Measurements from ENCODE around the gene CWC25. TPM values are rescaled to one million over a fixed set of nuclear protein-coding genes. Genes with fewer than 3 reads are reported as not detected.

The CWC25 gene
- total and polyA plus RNA-seq, 9 of the 15 experiments (the other 6 are each of a cell fraction or from before 2014, with no cell fraction given), result 16.5 to 27.4 (median 23.0) TPM

- DNase-seq (ENCODE audit: extremely low read depth in 1 of 4, low spot score in 3 of 4) (peak; percentile 61 to 84 (median 72)), ATAC-seq (peak; percentile 58), FAIRE-seq (no peak)
- no TSS peak for BruUV-seq (replicated peaks)
- Histone ChIP-seq H3K27ac (ENCODE audit: extremely low read depth, low read depth, low read length) (peak overlapping the region; percentile 82), H3K4me3 (peak overlapping the region; percentile 87), H3K9ac (ENCODE audit: insufficient read depth in 1 of 2, low read depth in 2 of 2, low read length in 2 of 2) (peak overlapping the region; percentile 74 to 96), H3K4me1 (replicated peaks in 1 of 2; ENCODE audit: control insufficient read depth in 2 of 2, insufficient read depth in 2 of 2, low read length in 2 of 2) (peaks cover 20% of the 10 kb centered on the region in 2 experiments), H3K9me1 (ENCODE audit: control insufficient read depth, insufficient read depth, low read length) (no peaks in the 10 kb centered on the region), H3K27me3 (ENCODE audit: control insufficient read depth in 2 of 2, insufficient read depth in 2 of 2, low read length in 2 of 2) (no peaks in the 10 kb centered on the region), H2AFZ (ENCODE audit: low read depth, low read length) (peak overlapping the region; percentile 90), H3K36me3 (ENCODE audit: control insufficient read depth, insufficient read depth, low read length) (peaks cover 50% of the 10 kb centered on the region), H4K20me1 (replicated peaks; ENCODE audit: control insufficient read depth, insufficient read depth, low read length) (peaks cover 10% of the 10 kb centered on the region; the same call in 1 of the 2 replicates), H3K4me2 (ENCODE audit: insufficient read depth, low read length) (peak overlapping the region; percentile 93), H3K9me3 (replicated peaks; ENCODE audit: control insufficient read depth, insufficient read depth, low read depth, low read length) (no peaks in the 10 kb centered on the region), H3K79me2 (ENCODE audit: control insufficient read depth, insufficient read depth, low read length) (peaks cover 38% of the 10 kb centered on the region)
- under 1% methylated on average over 27 of the region's 53 CpGs for WGBS (ENCODE audit: insufficient coverage, low coverage, missing lambda C conversion rate)
- ChIA-PET CTCF (ENCODE audit: low intra/inter-chr PET ratio) (no interaction called here), POLR2A (interaction anchor here (0.6 to 2.5 kb wide), 8 partner anchors 11 to 94 kb away, joined by 3 to 19 read pairs (median 4); partner anchors contain the start of genes CWC25, MLLT6 and RPL23)
- intact Hi-C loops (cut with micrococcal nuclease), result no loop called here
- in situ Hi-C loops (cut with MboI), result no loop called here
- TF ChIP-seq POLR2B (IDR thresholded peaks at IDR 0.05; ENCODE audit: low read depth, partially characterized antibody), result no peak
- TF ChIP-seq RFX1 (IDR thresholded peaks at IDR 0.05), result no peak
- no peak for TF ChIP-seq ESRRA (IDR thresholded peaks at IDR 0.05; ENCODE audit: borderline replicate concordance, low read depth)
- no peak for TF ChIP-seq ZNF165 (CRISPR knock-in tag; IDR thresholded peaks at IDR 0.05; ENCODE audit: borderline replicate concordance)
- no peak for TF ChIP-seq MCM5 (IDR thresholded peaks at IDR 0.05; ENCODE audit: low read depth)
- no peak for TF ChIP-seq RNF2 (IDR thresholded peaks at IDR 0.05)
- no peak for TF ChIP-seq ILF3 (IDR thresholded peaks at IDR 0.05; ENCODE audit: borderline replicate concordance)
- TF ChIP-seq SIN3A (IDR thresholded peaks at IDR 0.05; ENCODE audit: borderline replicate concordance in 2 of 2, control insufficient read depth in 1 of 2, low read depth in 2 of 2, low read length in 2 of 2), result peak; percentile 14 to 50; a peak in 1 of 4 replicates
- no peak; the same call in 1 of the 2 replicates for TF ChIP-seq CHD2 (IDR thresholded peaks at IDR 0.05; ENCODE audit: low read depth, low read length)
- TF ChIP-seq, protein P1, sequence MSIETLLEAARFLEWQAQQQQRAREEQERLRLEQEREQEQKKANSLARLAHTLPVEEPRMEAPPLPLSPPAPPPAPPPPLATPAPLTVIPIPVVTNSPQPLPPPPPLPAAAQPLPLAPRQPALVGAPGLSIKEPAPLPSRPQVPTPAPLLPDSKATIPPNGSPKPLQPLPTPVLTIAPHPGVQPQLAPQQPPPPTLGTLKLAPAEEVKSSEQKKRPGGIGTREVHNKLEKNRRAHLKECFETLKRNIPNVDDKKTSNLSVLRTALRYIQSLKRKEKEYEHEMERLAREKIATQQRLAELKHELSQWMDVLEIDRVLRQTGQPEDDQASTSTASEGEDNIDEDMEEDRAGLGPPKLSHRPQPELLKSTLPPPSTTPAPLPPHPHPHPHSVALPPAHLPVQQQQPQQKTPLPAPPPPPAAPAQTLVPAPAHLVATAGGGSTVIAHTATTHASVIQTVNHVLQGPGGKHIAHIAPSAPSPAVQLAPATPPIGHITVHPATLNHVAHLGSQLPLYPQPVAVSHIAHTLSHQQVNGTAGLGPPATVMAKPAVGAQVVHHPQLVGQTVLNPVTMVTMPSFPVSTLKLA (conservative IDR thresholded peaks at IDR 0.05), result peak; percentile 30 to 58; a peak in 3 of 4 replicates
- TF ChIP-seq ZNF766 (CRISPR knock-in tag; conservative IDR thresholded peaks at IDR 0.05), result no peak
- no peak for TF ChIP-seq KLF10 (CRISPR knock-in tag; IDR thresholded peaks at IDR 0.05)
- TF ChIP-seq TFAM (CRISPR knock-in tag; conservative IDR thresholded peaks at IDR 0.05), result no peak
- TF ChIP-seq ARID2 (IDR thresholded peaks at IDR 0.05), result no peak
- TF ChIP-seq HDAC3 (IDR thresholded peaks at IDR 0.05; ENCODE audit: borderline replicate concordance, partially characterized antibody), result no peak
- TF ChIP-seq MAZ (CRISPR knock-in tag; conservative IDR thresholded peaks at IDR 0.05 in 1 of 2, IDR thresholded peaks at IDR 0.05 in 1 of 2), result peak in 1 of 2 experiments; percentile 68; a peak in 1 of 4 replicates
- no peak for TF ChIP-seq MCM7 (IDR thresholded peaks at IDR 0.05)
- TF ChIP-seq ZNF707 (CRISPR knock-in tag; conservative IDR thresholded peaks at IDR 0.05), result no peak
- no peak for TF ChIP-seq DDX20 (tag; IDR thresholded peaks at IDR 0.05; ENCODE audit: low read depth)
Observed at GRCh38 chr17:38798614-38799500, 26.3 kb downstream of the CWC25 start.

Measured in K562 (cell line).